ENCODE data around the gene WDFY1. TPM values are rescaled to one million over a fixed set of nuclear protein-coding genes. Genes with fewer than 3 reads are reported as not detected.

WDFY1 gene
- total RNA-seq, 1 experiment from 2014 or later, result 120 TPM

DNA sequence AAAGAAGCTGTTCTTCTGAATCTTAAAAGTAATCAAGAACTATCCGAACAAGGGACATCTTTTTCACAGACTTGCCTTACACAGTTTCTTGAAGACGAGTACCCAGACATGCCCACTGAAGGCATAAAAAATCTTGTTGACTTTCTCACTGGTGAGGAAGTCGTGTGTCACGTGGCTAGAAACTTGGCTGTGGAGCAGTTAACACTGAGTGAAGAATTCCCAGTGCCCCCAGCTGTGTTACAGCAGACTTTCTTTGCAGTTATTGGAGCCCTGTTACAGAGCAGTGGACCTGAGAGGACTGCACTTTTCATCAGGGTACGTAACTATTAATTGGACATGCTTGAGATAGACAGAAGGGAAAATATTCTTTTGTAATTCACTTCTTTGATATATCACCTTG, 14.6 kb upstream of the WDFY1 start:
- DNase-seq (ENCODE audit: low read depth), result no peak

DNA sequence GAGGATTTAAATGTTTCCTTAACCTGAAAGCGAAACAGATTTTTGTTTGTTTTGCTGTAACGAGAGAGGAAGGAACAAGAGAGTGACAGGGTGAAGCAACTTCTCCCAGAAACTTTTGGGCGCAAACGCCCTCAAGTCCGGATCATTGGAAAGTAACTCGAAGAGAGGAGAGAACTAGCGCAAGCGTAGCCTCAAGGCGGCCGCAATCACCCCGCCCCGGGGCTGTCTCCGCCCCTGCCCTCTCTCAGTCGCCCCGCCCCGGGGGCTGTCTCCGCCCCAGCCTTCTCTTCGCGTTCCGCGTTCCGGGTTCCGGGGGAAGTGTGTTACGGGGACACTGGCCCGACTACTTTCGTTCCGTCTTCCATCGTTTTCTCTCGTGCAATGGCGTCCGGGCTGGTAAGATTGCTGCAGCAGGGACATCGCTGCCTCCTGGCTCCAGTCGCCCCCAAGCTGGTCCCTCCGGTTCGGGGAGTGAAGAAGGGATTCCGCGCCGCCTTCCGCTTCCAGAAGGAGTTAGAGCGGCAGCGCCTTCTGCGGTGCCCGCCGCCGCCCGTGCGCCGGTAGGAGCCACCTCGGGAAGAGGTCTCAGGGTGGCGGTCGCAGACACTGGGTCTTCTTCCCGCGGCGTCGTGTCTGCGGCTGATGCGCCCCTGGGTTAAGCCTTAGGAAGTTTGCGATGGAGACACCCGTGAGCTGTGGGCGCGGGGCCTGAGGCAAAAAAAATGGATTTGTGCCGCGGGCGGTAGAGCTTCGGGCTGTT, 12.1 kb upstream of the WDFY1 start, which contains the start of gene MRPL44:
Gene MRPL44, plus strand, starts transcription at position 372 of the 760 bp plus-strand sequence. Its CDS starts 10 bp downstream, at position 382.
- DNase-seq (ENCODE audit: low read depth), result peak; percentile 90

- no peak for DNase-seq (ENCODE audit: low read depth)
Measured at GRCh38 chr2:223956300-223956699, 11.2 kb upstream of the WDFY1 start.

GRCh38 chr2:223954401-223954800, 9.3 kb upstream of the WDFY1 start:
- peak; percentile 81 for DNase-seq (ENCODE audit: low read depth)

DNA sequence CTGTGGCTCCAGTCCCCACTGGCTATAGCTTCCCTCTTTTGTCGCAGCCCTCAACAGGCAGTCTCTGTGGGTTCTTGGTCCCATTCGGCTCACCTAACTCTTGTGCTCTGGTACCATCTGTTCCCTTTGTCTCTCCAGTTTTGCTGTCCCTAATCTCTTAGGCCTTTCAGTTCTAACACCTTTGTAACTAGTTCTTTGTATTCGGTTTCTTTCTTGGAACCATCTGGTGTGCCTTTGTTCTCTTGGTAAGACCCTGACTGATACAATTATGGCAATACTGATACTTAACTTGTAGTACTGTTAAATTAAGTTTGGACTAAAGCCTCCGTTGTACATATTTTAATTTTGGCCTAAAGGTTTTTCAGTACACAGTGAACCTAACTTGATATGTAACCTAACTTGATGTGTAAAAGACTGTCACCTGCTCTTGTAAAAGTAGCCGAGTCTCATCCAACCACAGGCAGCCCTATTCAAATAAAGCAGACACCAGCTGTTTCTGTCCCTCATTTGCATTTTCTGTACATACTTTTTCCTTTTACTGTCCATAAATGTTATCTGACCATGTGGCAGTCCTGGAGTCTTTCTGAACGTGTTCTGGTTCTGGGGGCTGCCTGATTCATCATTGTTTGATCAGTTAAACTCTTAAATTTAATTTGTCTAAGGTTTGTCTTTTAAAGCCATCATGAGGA, 7.3 kb upstream of the WDFY1 start:
- no peak for DNase-seq (ENCODE audit: low read depth)

GRCh38 chr2:223950448-223951347, 5.6 kb upstream of the WDFY1 start:
- no peak for DNase-seq (ENCODE audit: low read depth)

DNA sequence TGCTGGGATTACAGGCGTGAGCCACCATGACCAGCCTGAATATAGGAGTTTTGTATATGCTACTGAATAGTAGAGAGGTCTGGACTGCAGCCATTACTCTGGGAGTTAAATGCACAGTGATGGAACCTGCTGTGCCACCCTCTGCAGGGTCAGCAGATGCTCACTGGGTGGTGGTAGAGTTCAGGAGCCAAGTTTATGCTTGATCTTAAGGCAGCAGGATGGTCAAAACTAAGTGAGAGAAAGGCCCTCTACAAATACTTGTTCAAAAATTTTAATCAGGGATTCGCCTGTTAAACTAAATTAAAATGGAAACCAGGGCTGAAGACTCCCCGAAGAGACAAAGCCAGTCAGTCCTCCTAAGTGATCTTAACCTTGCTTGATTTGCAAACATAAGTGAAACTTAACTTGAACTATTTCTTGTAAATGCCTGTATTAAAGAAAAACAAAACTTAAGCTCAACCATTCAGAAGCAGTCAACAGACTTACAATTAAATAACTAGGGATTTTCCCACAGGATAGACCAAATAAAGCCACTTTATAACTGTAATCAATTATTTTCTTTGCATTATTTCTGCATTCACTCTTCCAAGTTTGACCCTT, 4.2 kb upstream of the WDFY1 start:
- DNase-seq (ENCODE audit: low read depth), result no peak

DNA sequence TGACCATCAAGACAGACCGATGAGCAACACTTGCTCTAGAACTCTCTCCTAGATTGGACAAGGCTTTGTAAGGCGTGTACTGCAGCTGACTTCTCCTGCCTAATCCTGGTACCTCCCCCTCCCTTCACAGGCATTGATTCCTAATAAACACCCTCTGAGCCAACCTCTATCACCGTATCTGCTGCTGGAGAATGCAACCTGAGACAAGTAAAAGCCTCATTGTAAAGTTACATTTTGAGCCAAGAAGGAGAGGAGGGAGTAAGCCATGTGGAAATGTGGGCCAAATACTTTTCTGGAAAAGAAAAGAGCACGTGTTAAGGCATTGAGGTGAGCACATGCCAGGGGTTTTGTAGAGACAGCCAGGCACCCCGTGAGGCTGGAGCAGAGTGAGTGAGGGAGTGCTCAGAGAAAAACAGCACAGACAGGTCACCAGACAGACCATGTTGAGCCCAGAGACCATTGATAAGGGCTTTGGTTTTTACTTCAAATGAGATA, 2.6 kb upstream of the WDFY1 start:
- no peak for DNase-seq (ENCODE audit: low read depth)

- no peak for DNase-seq (ENCODE audit: low read depth)
Measured at GRCh38 chr2:223945755-223946154, 620 bp upstream of the WDFY1 start.

DNA sequence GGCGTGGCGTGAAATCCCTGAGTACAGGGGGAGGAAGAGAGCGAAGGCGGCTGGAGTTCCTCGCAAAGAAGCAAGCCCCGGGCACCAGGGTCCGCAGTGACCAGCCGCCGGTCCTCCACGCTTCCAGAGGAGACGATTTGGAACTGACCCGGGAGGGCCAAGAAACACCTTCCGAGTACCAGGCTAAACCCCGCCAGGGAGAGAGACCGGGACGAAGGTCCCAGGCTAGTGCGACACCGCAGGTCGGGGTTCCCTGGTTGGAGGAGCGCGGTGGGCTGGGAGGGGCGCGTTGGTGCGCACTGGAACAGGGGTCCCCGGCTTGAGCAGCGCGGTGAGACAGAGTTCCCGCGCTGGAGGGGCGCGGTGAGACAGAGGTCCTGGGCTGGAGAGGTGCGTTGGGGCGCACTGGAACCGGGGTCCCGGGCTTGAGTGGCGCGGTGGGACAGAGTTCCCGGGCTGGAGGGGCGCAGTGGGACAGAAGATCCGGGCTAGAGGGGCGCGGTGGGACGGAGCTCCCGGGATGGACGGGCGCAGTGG, 901 bp downstream of the WDFY1 start:
- DNase-seq (ENCODE audit: low read depth), result peak; percentile 31

GRCh38 chr2:223943561-223944008, 1.6 kb downstream of the WDFY1 start:
- peak; percentile 78 for DNase-seq (ENCODE audit: low read depth)

DNA sequence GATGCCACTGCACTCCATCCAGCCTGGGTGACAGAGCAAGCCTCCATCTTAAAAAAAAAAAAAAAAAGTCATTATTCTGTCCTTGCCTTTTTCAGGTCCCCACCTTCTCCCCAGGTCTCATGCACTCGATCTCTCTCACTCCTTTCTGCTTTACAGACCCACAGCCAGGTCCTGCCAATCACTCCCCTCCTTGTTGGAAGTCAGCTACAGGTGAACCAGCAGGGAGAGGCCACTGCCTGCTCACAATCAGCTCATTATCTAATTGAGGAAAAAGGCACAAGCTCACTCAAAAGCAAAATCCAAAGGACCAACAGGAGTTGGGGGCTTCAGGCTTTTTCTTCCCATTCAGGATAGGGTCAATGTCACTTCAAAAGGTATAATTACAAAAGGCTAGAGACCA, 2.0 kb downstream of the WDFY1 start:
- no peak for DNase-seq (ENCODE audit: low read depth)

DNA sequence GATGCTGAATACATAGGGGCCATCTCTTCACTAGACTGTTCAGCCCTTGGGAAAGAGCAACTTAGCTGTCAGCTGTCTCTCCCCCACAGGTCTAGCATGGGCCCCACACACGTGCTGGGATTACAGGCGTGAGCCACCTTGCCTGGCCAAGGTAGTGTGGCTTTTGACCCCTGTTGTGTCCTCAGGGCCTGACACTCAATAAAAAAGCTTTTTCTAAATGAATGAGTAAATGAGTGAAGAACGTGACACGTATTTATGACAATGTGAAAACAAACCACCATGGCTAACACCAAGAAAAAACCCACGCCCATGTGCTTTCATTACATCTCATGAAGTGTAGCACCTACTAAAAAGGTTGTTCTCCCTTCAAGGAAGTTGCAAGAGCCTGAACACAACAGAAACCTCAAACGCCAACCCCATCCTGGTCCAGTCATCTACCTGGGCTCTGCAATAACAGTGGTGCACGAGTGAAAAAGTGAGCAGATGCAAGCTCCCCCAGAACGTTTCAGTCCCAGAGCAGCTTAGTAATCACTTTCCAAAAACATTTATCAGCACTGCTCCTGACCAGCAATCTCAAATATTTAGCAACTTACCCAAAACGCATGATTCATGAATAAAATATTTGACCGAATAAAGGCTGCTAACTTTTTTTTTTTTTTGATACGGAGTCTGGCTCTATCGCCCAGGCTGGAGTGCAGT, 3.4 kb downstream of the WDFY1 start:
- DNase-seq (ENCODE audit: low read depth), result peak; percentile 90

DNA sequence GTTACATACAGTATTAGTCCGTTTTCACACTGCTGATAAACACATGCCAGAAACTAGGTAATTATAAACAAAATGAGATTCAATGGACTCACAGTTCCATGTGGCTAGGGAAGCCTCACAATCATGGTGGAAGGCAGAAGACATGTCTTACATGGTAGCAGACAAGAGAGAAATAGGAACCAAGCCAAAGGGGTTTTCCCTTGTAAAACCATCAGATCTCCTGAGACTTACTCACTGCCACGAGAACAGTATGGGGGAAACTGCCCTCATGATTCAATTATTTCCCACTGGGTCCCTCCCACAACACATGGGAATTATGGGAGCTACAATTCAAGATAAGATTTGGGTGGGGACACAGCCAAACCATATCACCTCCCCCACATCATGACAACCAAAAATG, 5.7 kb downstream of the WDFY1 start:
- DNase-seq (ENCODE audit: low read depth), result peak; percentile 46

- no peak for DNase-seq (ENCODE audit: low read depth)
Measured at GRCh38 chr2:223937535-223937934, 7.6 kb downstream of the WDFY1 start.

DNA sequence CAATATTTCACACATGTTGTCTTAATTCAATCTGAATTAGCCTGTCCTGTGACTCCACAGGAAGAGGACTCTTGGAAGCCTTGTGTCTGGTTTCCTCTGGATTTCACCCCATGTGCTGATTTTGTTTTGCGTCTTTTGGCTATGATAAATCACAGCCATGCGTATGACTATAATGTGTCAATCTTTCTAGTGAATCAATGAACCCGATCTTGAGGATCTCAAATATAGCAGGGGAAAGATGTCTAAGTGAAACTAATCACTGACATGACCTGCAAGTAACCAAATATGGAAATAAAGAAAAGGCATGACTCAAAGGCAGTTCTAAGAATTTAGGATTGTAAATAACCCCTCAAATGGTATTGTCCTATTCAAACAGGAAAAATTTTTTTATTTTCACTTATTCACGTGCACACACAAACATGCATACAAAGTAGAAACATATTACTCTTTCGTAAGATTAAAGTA, 8.2 kb downstream of the WDFY1 start:
- no peak for DNase-seq (ENCODE audit: low read depth)

- DNase-seq (ENCODE audit: low read depth), result no peak
Measured at GRCh38 chr2:223935459-223936125, 9.5 kb downstream of the WDFY1 start.

- DNase-seq (ENCODE audit: low read depth), result no peak
Measured at GRCh38 chr2:223934870-223935269, 10.3 kb downstream of the WDFY1 start.
